Activated CD4-positive, alpha-beta T cell treated with anti-CD3 and anti-CD28 coated beads for 24 hours (primary cell): ENCODE measurements around the gene RNF44.

ENCODE experiments used
- DNase-seq, 2 donors: peaks; one replicate each; pipeline ENCODE4 v3.0.0-alpha.2; 2020; ENCODE audit warnings: low read depth in 2 of 2

The RNF44 gene

DNA sequence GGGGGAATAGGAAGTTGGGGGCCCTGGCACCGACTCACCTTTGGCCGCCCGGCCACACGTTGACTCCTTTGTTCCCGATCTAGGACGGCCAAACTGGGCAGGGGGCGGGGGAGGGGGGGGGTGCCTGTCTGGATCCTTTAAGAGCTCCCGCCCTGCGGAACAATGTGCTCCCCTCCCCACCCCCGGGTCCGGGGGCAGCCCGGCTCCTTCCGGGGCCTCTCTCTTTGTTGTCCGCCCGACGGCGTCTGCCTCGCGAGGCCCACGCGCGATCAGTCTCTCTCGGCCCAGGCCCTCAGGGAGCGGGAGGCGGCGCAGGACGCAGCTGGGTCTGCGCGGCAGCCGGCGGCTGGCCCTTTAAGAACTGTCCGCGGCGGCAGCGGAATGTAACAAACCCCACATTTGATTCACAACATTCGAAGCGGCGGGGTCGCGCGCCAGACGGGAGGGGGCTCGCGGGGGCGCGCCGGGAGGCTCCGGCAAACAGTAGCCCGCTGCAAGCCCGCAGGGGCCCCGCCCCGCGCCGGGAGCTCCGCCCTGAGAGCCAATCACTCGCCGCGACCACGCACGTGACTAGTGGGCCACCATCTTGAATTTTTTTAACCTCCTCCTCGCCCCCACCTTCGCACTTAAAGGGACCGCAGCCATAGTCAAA lies at the start of gene RNF44:
Gene RNF44, minus strand, starts transcription at position 501 of the 652 bp plus-strand sequence. CDS start 4,930 bp downstream, outside the sequence.
- peak; percentile 95 to 97 for DNase-seq

DNA sequence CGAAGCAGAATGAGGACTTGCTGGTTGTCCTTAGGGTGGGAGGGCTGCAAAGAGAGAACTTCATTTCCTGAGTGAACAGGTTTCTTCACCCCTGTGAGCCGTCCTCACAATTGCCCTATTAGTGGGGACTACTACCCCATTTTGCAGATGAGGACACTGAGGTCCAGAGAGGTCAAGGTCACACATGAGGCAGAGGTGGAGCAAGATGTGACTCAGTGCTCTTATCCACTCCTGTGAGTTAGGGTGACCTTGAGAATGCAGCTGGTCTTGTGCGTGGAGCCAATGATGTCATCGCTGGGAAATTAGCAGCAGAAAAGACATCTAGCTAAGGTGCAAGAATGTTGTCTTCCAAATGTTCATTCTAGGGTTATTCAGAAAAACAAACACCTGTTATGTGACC lies 45.9 kb upstream of the RNF44 start:
- no peak for DNase-seq

DNA sequence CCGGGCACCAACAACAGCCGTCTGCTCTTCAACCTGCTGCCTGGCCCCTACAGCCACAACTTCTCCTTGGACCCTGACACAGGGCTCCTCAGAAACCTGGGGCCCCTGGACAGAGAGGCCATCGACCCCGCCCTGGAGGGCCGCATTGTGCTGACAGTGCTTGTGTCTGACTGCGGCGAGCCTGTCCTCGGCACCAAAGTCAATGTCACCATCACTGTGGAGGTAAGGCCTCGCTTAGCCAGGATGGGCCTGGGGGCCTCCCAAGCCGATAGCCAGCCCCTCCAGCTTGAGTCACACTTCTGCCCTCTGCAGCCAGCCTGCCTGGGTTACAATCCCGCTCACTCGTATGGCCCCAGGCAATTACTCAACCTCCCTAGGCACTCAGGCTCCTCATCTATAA lies 44.2 kb upstream of the RNF44 start:
- no peak for DNase-seq

DNA sequence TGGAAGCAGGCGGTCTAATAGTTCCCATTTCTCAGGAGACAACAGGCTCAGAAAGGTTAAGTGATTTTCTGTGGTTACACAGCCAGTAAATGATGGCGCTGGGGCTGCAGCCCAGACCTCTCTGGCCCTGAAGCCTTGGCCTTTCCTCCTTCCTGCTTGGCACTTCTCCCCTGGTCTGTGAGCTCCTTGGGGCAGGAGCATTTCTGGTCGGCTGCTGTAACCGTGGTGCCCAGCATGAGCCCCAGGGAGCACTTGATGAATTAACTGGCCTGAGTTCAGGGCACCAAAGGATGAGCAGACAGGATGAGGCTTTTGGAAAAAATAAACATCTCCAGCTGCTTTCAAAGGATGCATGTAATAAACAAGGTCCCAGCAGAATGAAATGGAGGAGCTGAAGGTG lies 42.1 kb upstream of the RNF44 start:
- DNase-seq: no peak

DNA sequence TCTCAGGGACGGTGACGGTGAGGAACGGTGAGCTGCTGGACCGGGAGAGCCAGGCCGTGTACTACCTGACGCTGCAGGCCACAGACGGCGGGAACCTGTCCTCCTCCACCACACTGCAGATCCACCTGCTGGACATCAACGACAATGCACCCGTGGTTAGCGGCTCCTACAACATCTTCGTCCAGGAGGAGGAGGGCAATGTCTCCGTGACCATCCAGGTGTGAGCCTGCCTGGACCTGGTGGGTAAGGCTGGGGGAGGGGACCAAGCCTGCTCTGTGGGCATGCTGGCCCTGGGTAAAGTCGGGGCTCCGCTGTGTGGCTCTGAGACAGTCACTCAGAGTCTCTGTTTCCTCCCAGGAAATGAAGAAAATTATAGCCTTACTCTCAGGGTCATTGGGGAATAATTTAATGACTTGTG lies 41.2 kb upstream of the RNF44 start:
- no peak for DNase-seq

DNA sequence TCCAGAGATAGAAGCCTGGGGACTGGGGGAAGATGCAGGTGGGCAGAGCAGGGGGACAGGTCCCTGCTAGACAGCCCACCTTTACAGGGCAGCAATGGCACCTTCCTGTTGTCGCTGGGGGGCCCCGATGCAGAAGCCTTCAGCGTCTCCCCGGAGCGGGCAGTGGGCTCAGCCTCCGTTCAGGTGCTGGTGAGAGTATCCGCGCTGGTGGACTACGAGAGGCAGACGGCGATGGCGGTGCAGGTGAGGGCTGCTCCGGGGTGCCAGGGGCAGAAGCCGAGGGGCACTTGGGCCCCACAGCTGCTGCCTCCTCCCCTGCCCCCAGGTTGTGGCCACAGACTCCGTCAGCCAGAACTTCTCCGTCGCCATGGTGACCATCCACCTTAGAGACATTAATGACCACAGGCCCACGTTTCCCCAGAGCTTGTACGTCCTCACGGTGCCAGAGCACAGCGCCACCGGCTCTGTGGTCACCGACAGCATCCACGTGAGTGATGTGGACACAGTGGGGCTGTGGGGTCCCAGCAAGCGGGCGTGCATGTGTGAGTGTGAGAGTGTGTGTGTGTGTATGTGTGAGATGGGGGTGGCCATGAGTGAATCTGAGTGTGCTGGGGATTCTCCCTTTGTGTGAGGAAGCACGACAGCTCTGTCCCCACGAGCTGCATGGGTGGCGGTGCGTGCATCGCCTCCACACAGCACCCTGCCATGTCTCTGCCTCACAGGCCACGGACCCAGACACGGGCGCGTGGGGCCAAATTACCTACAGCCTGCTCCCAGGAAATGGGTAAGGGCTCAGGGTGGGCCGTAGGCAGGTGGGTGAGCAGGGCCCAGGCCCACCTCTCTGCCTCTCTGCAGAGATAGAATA lies 40.3 kb upstream of the RNF44 start:
- DNase-seq: no peak

DNA sequence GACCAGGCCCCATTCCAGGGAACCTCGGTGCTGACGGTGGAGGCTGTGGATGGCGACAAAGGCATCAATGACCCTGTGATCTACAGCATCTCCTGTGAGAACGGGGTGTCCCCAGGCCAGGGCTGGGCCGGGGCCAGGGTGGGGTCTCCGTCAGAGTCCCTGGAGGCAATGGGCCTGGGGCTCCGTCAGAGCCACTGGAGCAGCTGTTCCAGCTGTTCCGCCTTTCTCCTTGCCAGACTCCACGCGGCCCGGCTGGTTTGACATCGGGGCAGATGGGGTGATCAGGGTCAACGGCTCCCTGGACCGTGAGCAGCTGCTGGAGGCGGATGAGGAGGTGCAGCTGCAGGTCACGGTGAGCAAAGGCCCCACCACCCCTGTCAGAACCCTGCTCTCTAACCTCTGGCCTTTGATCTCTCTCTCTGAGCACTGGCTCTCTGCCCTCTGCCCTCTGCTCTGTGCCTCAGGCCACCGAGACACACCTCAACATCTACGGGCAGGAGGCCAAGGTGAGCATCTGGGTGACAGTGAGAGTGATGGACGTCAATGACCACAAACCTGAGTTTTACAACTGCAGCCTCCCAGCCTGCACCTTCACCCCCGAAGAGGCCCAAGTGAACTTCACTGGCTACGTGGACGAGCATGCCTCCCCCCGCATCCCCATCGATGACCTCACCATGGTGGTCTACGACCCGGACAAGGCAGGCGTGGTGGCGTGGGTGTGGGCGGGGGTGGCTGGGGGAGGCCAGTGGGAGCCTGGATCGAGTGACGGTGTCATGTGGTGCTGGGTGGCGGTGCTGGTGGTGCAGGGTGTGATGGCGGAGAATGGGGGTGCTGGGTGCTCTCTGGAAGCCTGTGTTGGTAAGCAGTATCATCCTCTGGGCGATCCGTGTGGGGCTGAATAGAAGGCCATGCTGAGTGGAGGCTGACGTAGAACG lies 38.6 kb upstream of the RNF44 start:
- no peak for DNase-seq

DNA sequence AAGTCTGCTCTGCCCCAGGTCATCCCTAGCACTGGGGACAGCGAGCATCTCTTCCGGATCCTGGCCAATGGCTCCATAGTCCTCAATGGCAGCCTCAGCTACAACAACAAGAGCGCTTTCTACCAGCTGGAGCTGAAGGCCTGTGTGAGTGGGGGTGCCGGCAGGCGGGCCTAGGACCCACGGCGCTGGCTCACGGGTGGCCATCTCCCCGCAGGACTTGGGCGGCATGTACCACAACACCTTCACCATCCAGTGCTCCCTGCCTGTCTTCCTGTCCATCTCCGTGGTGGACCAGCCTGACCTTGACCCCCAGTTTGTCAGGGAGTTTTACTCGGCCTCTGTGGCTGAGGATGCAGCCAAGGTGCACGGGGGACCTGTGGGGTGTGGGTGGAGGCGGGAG lies 37.9 kb upstream of the RNF44 start:
- no peak for DNase-seq

DNA sequence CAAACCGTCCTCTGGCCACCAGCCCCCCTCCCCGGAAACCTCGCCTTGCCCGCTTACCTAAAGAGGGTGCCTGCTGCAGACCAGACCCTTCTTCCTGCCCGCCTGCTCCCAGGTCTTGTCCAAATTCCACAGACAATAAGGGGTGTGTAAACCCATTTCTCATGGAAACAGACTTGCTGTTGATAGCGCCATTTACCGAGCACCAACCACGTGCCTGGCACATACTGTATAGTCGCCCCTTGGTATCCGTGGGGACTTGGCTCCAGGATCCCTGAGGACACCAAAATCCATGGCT lies 37.0 kb upstream of the RNF44 start:
- DNase-seq: no peak

DNA sequence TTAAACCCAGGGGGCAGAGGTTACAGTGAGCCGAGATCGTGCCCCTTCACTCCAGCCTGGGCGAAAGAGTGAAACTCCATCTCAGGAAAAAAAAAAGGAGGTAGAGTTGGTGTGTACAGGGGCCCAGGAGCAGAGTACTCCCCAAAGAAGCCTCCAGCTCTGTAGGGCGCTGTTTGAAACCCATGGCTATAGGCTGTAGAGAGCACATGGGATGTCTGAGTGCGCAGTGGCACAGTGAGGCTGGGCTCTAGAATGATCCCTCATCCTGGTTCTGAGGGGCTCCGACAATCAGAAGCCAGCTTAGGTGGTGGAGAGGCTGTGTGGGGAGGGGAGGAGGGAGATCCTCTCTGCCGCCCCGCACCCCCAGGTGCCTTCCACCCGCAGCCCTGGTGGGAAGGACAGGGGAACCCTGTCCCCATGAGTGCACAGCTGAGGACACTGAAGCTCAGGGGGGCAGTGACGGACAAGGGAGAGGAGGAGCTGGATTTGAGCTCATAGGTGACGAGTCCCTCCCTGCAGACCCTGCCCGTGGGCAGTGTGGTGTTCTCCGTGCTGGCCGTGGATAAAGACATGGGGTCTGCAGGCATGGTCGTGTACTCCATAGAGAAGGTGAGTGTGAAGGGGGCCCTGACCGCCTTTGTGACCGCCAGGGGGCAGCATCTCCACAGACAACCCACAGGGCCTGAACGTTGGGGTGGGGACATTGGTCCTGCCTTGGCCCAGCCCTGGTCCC lies 36.5 kb upstream of the RNF44 start:
- DNase-seq: peak; percentile 72 to 82

DNA sequence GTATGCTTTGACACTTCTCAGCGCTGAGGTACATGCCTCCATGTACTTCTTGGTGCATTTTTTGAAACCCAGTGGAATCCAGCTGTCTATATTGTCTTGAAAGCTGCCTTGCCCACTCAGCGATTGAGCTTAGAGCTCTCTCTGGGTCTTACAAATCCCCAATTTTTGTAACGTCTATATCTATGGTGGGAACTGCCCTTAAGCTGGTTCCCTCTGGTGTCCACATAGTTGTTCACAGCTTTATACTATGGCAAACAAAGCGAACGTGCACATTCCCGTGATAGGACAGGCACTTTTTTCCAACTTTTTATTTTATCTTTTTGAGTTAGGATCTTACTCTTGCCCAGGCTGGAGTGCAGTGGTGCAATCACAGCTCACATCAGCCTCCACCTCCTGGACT lies 32.8 kb upstream of the RNF44 start:
- no peak for DNase-seq

DNA sequence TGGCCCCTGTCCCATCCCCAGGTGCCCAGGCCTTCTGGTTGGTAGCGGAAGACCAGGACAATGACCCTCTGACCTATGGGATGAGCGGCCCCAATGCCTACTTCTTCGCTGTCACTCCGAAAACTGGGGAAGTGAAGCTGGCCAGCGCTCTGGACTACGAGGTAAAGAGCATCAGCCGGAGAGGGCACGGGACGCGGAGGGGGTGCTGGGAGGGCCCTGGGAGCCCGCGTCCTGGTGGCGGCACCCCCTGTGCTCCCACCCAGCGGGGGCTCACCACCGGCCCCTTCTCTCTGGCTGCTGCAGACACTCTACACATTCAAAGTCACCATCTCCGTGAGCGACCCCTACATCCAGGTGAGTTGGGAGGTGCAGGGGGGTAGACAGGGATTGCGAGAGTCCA lies 31.5 kb upstream of the RNF44 start:
- no peak for DNase-seq

DNA sequence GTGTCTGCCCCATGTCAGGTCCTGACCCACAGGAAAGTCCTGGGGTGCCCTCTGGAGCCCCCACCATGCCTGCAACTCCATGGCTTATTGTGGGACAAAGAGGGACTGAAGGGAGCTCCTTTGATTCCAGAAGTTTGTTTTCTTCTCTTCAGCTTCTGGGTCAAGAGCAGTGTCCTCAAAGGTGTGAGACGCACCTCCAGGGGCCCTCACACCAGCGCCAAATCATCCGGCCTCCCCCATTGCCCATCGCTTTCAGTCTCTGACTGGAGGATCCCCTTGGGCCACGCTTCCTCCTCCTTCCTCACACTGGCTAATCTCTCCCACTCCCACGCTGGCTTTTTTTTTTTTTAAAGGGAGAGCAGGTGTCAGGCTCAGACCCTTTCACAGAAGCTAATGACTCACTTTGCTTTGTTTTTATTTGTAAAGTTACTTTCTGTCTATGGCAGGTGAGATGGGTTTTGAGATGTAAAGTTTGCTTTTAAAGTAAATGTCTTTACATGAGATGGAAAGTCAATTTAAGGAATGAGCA lies 28.6 kb upstream of the RNF44 start:
- DNase-seq: no peak

DNA sequence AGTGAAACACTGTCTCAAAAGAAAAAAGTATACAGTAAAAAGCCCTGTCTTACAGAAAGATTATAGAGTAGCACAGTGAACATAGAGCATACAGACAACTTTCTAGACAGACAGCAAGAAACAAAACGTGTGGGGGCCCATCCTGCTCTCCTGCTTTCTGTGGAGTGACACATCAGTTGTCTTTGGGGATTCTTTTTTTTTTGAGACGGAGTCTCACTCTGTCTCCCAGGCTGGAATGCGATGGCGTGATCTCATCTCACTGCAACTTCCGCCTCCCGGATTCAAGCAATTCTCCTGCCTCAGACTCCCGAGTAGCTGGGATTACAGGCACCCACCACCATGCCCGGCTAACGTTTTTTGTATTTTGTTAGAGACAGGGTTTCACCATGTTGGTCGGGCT lies 26.8 kb upstream of the RNF44 start:
- DNase-seq: no peak

DNA sequence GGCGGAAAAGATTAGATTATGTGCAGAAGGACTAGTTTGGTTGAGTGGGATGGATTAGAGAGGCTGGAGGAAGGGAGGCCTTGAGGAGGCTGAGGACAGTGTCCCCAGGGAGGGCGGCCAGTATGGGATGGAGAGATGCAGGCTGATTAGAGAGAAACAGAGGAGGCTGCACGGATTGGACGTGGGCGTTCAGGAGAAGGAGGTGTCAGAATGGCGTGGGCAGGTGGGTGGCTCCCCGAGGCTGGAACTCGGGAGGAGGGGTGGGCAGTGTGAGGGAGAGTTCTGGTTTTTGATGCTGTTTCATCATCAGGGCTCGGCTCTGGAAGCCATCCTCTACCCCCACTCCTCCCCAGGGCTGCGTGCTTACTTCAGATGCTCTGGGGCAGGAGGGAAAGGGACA lies 25.0 kb upstream of the RNF44 start:
- DNase-seq: no peak

DNA sequence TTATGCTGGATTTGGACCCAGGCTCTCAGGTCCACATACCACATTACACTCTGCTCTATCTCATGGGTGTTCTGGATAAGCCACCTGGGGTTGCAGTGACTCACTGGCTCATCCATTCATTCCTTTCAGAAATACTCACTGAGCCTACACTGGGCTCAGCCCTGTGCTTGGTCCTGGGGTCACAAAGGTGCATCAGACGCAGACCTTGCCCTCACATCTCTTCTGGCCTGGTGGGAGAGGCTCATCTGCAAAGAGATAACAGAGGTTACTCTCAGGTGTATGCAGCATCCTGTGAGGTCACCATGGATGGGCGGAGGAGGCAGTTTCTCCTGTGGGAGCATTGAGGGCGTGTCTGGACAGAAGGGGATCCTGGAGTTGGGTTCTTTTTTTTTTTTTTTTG lies 24.1 kb upstream of the RNF44 start:
- no peak for DNase-seq

DNA sequence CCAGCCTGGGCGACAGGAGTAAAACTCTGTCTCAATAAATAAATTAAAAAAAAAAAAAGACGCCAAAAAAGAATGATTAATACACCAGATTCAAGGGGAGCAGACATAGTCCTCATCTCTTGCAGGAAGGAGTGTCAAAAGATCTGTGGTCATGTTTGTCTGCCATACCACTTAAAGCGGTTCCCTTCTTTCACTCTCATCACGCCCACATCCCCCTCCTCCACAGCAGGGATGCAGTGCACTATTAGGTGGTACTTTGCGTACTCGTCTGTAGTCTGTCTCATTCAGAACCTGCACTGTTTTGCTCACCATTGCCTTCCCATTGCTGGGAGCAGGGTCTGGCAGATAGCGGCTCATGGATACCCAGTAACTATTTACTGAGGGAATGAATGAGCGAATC lies 23.2 kb upstream of the RNF44 start:
- peak in 1 of 2 donors; percentile 15 for DNase-seq

DNA sequence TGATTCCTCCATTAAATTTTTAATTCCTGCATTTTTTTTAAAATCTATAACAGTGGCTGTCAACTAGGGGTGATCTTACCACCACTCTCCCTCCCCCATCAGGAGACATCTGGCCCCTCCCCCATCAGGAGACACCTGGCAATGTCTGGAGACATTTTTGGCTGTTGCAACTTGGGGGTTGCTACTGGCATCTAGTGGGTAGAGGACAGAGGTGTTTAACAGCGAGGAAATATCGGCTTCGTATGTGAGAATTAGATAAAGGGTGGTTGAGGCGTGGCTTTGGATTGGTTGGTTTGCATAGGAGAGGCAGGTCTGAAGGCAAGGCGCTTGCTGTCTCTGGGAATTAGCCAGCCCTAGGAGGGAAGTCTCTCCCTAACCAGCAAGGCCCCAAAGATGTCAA lies 22.5 kb upstream of the RNF44 start:
- no peak for DNase-seq

DNA sequence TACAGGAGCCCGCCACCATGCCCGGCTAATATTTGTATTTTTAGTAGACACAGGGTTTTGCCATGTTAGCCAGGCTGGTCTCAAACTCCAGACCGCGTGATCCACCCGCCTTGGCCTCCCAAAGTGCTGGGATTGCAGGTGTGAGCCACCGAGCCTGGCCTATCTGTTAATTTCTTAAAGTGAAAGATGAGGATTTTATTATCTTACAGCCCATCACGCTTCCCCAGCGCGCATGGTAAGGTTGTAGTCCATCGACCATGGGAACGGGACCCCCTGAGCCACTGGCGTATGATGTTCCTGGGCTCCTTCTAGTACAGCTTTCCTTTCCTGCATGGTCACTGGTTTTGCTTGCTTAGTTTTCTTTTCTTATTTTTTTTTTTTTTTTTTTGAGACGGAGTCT lies 20.6 kb upstream of the RNF44 start:
- no peak for DNase-seq

DNA sequence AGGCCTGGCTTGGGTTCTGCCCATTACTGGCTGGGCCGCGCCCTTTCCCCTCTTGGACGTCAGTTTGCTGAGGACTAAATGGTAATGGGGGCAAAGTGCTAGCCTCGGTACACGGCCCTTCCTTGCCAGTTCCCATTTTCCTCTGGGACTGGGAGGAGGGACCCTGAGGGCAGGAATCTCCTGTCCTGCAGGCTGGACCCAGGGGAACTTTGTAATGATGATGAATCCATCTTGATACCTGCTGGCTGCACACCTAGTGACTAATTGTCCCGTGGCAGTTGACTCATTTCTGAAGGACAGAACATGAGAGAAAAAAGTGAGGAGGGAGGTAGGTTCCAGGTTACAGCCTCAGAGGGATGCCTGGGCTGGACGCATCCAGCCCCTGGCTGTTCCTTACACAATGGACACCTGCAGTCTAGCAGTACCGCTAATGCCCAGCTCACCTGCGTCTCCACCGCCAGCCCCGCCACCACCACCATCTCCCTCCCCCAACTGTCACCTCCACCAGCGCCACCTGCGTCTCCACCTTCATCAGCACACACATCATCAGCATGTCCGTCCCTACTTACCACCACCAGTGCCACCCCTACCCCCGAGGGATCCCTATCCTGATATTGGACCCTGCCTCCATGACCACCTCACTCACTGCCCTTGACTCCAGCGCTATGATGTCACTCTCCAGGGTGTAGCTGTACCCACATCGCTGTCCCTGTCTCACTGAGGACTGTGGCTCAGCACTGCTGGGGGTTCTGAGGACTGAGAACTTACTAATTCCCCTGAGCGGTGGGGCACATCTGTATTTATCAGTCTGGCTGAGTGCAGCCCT lies 16.3 kb upstream of the RNF44 start:
- no peak for DNase-seq
